HG03064 (cell line): ENCODE measurements around the gene CEMIP2.
A peak's percentile ranks its signal among the peaks of the same experiment; 100 is the strongest.
"Not testable (repeated sequence)": the region's sequence is repeated elsewhere in the genome, so short reads cannot be mapped to it uniquely, and the experiment has no call there.

Experiments
- ATAC-seq: cut with Tn5 transposase; IDR thresholded peaks from one replicate; pipeline ENCODE4 v1.9.1; 2021; ENCODE audit warnings: low read depth; ENCODE audit not compliant: unreplicated experiment

The CEMIP2 gene

GRCh38 chr9:71716138-71716909, 52.0 kb downstream of the CEMIP2 start:
- ATAC-seq = no peak

- no peak for ATAC-seq
These were observed 57.5 kb downstream of the CEMIP2 start for GRCh38 chr9:71710856-71711255.

GRCh38 chr9:71710201-71710600, 58.1 kb downstream of the CEMIP2 start:
- ATAC-seq = no peak

- no peak for ATAC-seq
These were observed 58.9 kb downstream of the CEMIP2 start for GRCh38 chr9:71709384-71709783.

GRCh38 chr9:71706176-71706575, 62.1 kb downstream of the CEMIP2 start:
- no peak for ATAC-seq

GRCh38 chr9:71704796-71705195, 63.5 kb downstream of the CEMIP2 start:
- no peak for ATAC-seq

- no peak for ATAC-seq
These were observed 65.0 kb downstream of the CEMIP2 start for GRCh38 chr9:71703172-71703872.

- no peak for ATAC-seq
These were observed 70.4 kb downstream of the CEMIP2 start for GRCh38 chr9:71697882-71698281.

GRCh38 chr9:71694332-71694731, 74.0 kb downstream of the CEMIP2 start:
- ATAC-seq = no peak

GRCh38 chr9:71693607-71694006, 74.7 kb downstream of the CEMIP2 start:
- no peak for ATAC-seq

GRCh38 chr9:71692337-71692736, 76.0 kb downstream of the CEMIP2 start:
- ATAC-seq = no peak

- not testable (repeated sequence) for ATAC-seq
These were observed 76.7 kb downstream of the CEMIP2 start for GRCh38 chr9:71691576-71691975.

GRCh38 chr9:71690689-71691435, 77.5 kb downstream of the CEMIP2 start:
- no peak for ATAC-seq

GRCh38 chr9:71690063-71690688, 78.1 kb downstream of the CEMIP2 start:
- ATAC-seq = no peak

- ATAC-seq = no peak
These were observed 80.6 kb downstream of the CEMIP2 start for GRCh38 chr9:71687676-71688075.

GRCh38 chr9:71685988-71686387, 82.3 kb downstream of the CEMIP2 start:
- ATAC-seq = no peak

GRCh38 chr9:71685394-71685793, 82.9 kb downstream of the CEMIP2 start:
- peak; percentile 44 for ATAC-seq

GRCh38 chr9:71684566-71684965, 83.7 kb downstream of the CEMIP2 start:
- ATAC-seq = no peak

GRCh38 chr9:71683598-71684235, 84.6 kb downstream of the CEMIP2 start:
- ATAC-seq = no peak

GRCh38 chr9:71681708-71682272, 86.5 kb downstream of the CEMIP2 start:
- ATAC-seq = no peak
